ENCODE measurements around the gene EPOP. TPM values are rescaled to one million over a fixed set of nuclear protein-coding genes. Genes with fewer than 3 reads are reported as not detected.

EPOP gene
- total and polyA plus RNA-seq, 2 of the 13 experiments (the other 11 are each of a cell fraction or from before 2014, with no cell fraction given) = 14.7 to 37.8 TPM

- TF ChIP-seq GRHL1 (CRISPR knock-in tag; conservative IDR thresholded peaks at IDR 0.05) = no peak
- peak; percentile 68; the same call in 1 of the 2 replicates for TF ChIP-seq ZMYM4 (CRISPR knock-in tag; IDR thresholded peaks at IDR 0.05)
- no peak for TF ChIP-seq SCMH1 (CRISPR knock-in tag; IDR thresholded peaks at IDR 0.05; ENCODE audit: borderline replicate concordance)
- no peak for TF ChIP-seq CENPT (CRISPR knock-in tag; IDR thresholded peaks at IDR 0.05; ENCODE audit: low read depth)
- peak; percentile 99 for TF ChIP-seq ELF4 (CRISPR knock-in tag; IDR thresholded peaks at IDR 0.05; ENCODE audit: borderline replicate concordance)
- 0 out of 2 replicates have a peak, but pooled peaks have one; percentile 46 for TF ChIP-seq KMT2B (CRISPR knock-in tag; IDR thresholded peaks at IDR 0.05)
- no peak for TF ChIP-seq ZNF33B (CRISPR knock-in tag; IDR thresholded peaks at IDR 0.05)
- TF ChIP-seq HINFP (CRISPR knock-in tag; IDR thresholded peaks at IDR 0.05; ENCODE audit: low read depth) = peak; percentile 89; the same call in 1 of the 2 replicates
- peak; percentile 29; the same call in 1 of the 2 replicates for TF ChIP-seq MEIS1 (CRISPR knock-in tag; IDR thresholded peaks at IDR 0.05; ENCODE audit: borderline replicate concordance)
- no peak for TF ChIP-seq TEAD2 (CRISPR knock-in tag; IDR thresholded peaks at IDR 0.05)
- TF ChIP-seq ZNF552 (CRISPR knock-in tag; IDR thresholded peaks at IDR 0.05; ENCODE audit: borderline replicate concordance) = peak; percentile 65; the same call in 1 of the 2 replicates
- TF ChIP-seq ZNF678 (CRISPR knock-in tag; IDR thresholded peaks at IDR 0.05) = 0 out of 2 replicates have a peak, but pooled peaks have one; percentile 24
- TF ChIP-seq ZBTB38 (CRISPR knock-in tag; IDR thresholded peaks at IDR 0.05) = peak; percentile 79
- peak; percentile 97; the same call in 1 of the 2 replicates for TF ChIP-seq CAMTA2 (CRISPR knock-in tag; IDR thresholded peaks at IDR 0.05; ENCODE audit: borderline replicate concordance)
- TF ChIP-seq CSRNP2 (CRISPR knock-in tag; conservative IDR thresholded peaks at IDR 0.05; ENCODE audit: low read depth) = no peak
- TF ChIP-seq RNF2 (conservative IDR thresholded peaks at IDR 0.05; ENCODE audit: low read depth) = no peak; the same call in 1 of the 2 replicates
- peak; percentile 62; the same call in 1 of the 2 replicates for TF ChIP-seq BRF2 (CRISPR knock-in tag; IDR thresholded peaks at IDR 0.05)
Measured at GRCh38 chr17:38703742-38704605, 29.2 kb upstream of the EPOP start (continued).
